OCI-LY1 (cell line): ENCODE data around the gene ZNF334.

Experiments used
- H2AFZ ChIP-seq: fragments of 200-600 bp; sonication (generic), shearing (Covaris generic); 2 replicates; pipeline ENCODE4 v1.6.0; 2014; ENCODE audit warnings: antibody characterized with exemption, mild to moderate bottlenecking, low read length
- H3F3A ChIP-seq: fragments of 200-600 bp; sonication (generic), shearing (Covaris generic); 2 replicates; pipeline ENCODE4 v1.6.0; 2014; ENCODE audit warnings: mild to moderate bottlenecking, antibody characterized with exemption, low read length, moderate library complexity; ENCODE audit not compliant: insufficient read depth
- H3K27ac ChIP-seq: fragments of 200-600 bp; sonication (generic); 2 replicates; pipeline ENCODE4 v1.5.1; 2014; ENCODE audit warnings: low read length, mixed run types, mild to moderate bottlenecking, low read depth; ENCODE audit not compliant: poor library complexity, severe bottlenecking
- H3K27me3 ChIP-seq: fragments of 200-600 bp; sonication (generic); 2 replicates; pipeline ENCODE4 v1.6.0; 2014; ENCODE audit warnings: antibody characterized with exemption, mild to moderate bottlenecking, low read length, moderate library complexity; ENCODE audit not compliant: insufficient read depth
- H3K36me3 ChIP-seq: fragments of 200-600 bp; sonication (generic); 2 replicates; pipeline ENCODE4 v1.6.1; 2014; ENCODE audit warnings: mild to moderate bottlenecking, antibody characterized with exemption, low read length, moderate library complexity, mixed read lengths; ENCODE audit not compliant: insufficient read depth
- H3K4me1 ChIP-seq: fragments of 200-600 bp; sonication (generic); 2 replicates; pipeline ENCODE4 v1.5.1; 2014; ENCODE audit warnings: mild to moderate bottlenecking, low read length, moderate library complexity; ENCODE audit not compliant: insufficient read depth, severe bottlenecking
- H3K4me2 ChIP-seq: fragments of 200-600 bp; sonication (generic), shearing (Covaris generic); 2 replicates; pipeline ENCODE4 v1.6.1; 2014; ENCODE audit warnings: low read length
- H3K4me3 ChIP-seq: fragments of 200-600 bp; sonication (generic); 2 replicates; pipeline ENCODE4 v1.5.1; 2014; ENCODE audit warnings: low read length, low read depth, mild to moderate bottlenecking, mixed read lengths; ENCODE audit not compliant: poor library complexity, severe bottlenecking
- H3K79me2 ChIP-seq: fragments of 200-600 bp; shearing (Covaris generic); 2 replicates; pipeline ENCODE4 v1.6.1; 2016; ENCODE audit warnings: mixed run types, low read length, mixed read lengths; ENCODE audit not compliant: insufficient read depth
- H3K9ac ChIP-seq: fragments of 200-600 bp; sonication (generic), shearing (Covaris generic); 2 replicates; pipeline ENCODE4 v1.6.1; 2014; ENCODE audit warnings: mild to moderate bottlenecking, low read length, mixed read lengths
- H3K9me2 ChIP-seq: fragments of 200-600 bp; sonication (generic), shearing (Covaris generic); 2 replicates; pipeline ENCODE4 v1.6.1; 2014; ENCODE audit warnings: low read depth, mild to moderate bottlenecking, low read length, mixed read lengths
- H3K9me3 ChIP-seq: fragments of 200-600 bp; shearing (Covaris generic); 2 replicates; pipeline ENCODE4 v1.6.1; 2014; ENCODE audit warnings: low read length, mixed read lengths
- H4K20me1 ChIP-seq: fragments of 200-600 bp; sonication (generic), shearing (Covaris generic); 2 replicates; pipeline ENCODE4 v1.6.0; 2016; ENCODE audit warnings: mild to moderate bottlenecking, low read length; ENCODE audit not compliant: insufficient read depth
- CTCF ChIP-seq: fragments of 200-600 bp; sonication (generic), shearing (Covaris generic); IDR thresholded peaks from 2 replicates; pipeline ENCODE4 v1.5.1; 2017; ENCODE audit warnings: mild to moderate bottlenecking, antibody characterized with exemption, low read length, moderate library complexity, mixed read lengths
- EZH2 ChIP-seq: fragments of 200-600 bp; sonication (generic), shearing (Covaris generic); IDR thresholded peaks from 2 replicates; pipeline ENCODE4 v1.8.0; 2017; ENCODE audit warnings: borderline replicate concordance, mixed run types, mild to moderate bottlenecking, antibody characterized with exemption, low read length, moderate library complexity, mixed read lengths

Gene ZNF334

GRCh38 chr20:46463852-46464251, 49.5 kb downstream of the ZNF334 start:
- Histone ChIP-seq H3K9me3 (no peaks in the 10 kb centered on the region), H3F3A (no peaks in the 10 kb centered on the region), H4K20me1 (no peaks in the 10 kb centered on the region), H3K36me3 (no peaks in the 10 kb centered on the region), H3K9me2 (no peaks in the 10 kb centered on the region), H3K79me2 (no peaks in the 10 kb centered on the region), H3K4me1 (no peaks in the 10 kb centered on the region), H3K27ac (no peak overlapping the region), H2AFZ (no peak overlapping the region), H3K9ac (no peak overlapping the region), H3K4me3 (no peak overlapping the region), H3K4me2 (no peak overlapping the region), H3K27me3 (no peaks in the 10 kb centered on the region)
- TF ChIP-seq EZH2 (no peak), CTCF (no peak)

- Histone ChIP-seq H3K9me3 (peaks cover 5% of the 10 kb centered on the region; the same call in 1 of the 2 replicates), H3K9ac (no peak overlapping the region), H3K27ac (no peak overlapping the region), H3K4me3 (no peak overlapping the region), H3K36me3 (no peaks in the 10 kb centered on the region), H3K27me3 (no peaks in the 10 kb centered on the region), H4K20me1 (no peaks in the 10 kb centered on the region), H2AFZ (no peak overlapping the region), H3K79me2 (no peaks in the 10 kb centered on the region), H3K4me2 (no peak overlapping the region), H3K4me1 (no peaks in the 10 kb centered on the region), H3K9me2 (no peaks in the 10 kb centered on the region), H3F3A (no peaks in the 10 kb centered on the region)
- no peak for TF ChIP-seq CTCF
- TF ChIP-seq EZH2, result no peak
Measured at GRCh38 chr20:46461808-46462207, 51.6 kb downstream of the ZNF334 start.

GRCh38 chr20:46458866-46459750, 54.3 kb downstream of the ZNF334 start:
- Histone ChIP-seq H3K27me3 (no peaks in the 10 kb centered on the region), H3K27ac (no peak overlapping the region), H3K4me2 (no peak overlapping the region), H3K9me2 (no peaks in the 10 kb centered on the region), H3K9me3 (peaks cover 14% of the 10 kb centered on the region), H3K79me2 (no peaks in the 10 kb centered on the region), H2AFZ (no peak overlapping the region), H3K4me3 (no peak overlapping the region), H3K4me1 (no peaks in the 10 kb centered on the region), H3K9ac (no peak overlapping the region), H3F3A (no peaks in the 10 kb centered on the region), H4K20me1 (no peaks in the 10 kb centered on the region), H3K36me3 (no peaks in the 10 kb centered on the region)
- TF ChIP-seq CTCF (no peak), EZH2 (no peak)
